Neural cell (in vitro differentiated cells): ENCODE data around the gene ABCG2.

Experiments used
- CTCF ChIP-seq: fragments of 450-650 bp; IDR thresholded peaks from 2 replicates; pipeline ENCODE4 v1.5.1; 2014; ENCODE audit warnings: antibody characterized with exemption, mild to moderate bottlenecking, moderate library complexity; ENCODE audit not compliant: poor library complexity, severe bottlenecking
- EP300 ChIP-seq: fragments of 450-650 bp; conservative IDR thresholded peaks from 2 replicates; pipeline ENCODE4 v1.6.1; 2014; ENCODE audit warnings: antibody characterized with exemption, mild to moderate bottlenecking, moderate library complexity; ENCODE audit not compliant: poor library complexity, severe bottlenecking
- EZH2 ChIP-seq: fragments of 200-600, 300-800 bp; shearing (Covaris generic), sonication (generic); IDR thresholded peaks from 2 replicates; pipeline ENCODE4 v1.6.1; 2014; ENCODE audit warnings: antibody characterized with exemption, low read length, borderline replicate concordance, mild to moderate bottlenecking; ENCODE audit not compliant: insufficient read depth, poor library complexity, severe bottlenecking
- POLR2AphosphoS5 ChIP-seq: IDR thresholded peaks from 2 replicates; pipeline ENCODE4 v1.6.1; 2012
- RAD21 ChIP-seq: fragments of 450-650 bp; conservative IDR thresholded peaks from 2 replicates; pipeline ENCODE4 v1.6.1; 2014; ENCODE audit warnings: antibody characterized with exemption, mild to moderate bottlenecking, moderate library complexity
- REST ChIP-seq: IDR thresholded peaks from 2 replicates; pipeline ENCODE4 v1.6.1; 2012; ENCODE audit warnings: borderline replicate concordance
- SMC3 ChIP-seq: fragments of 450-650 bp; conservative IDR thresholded peaks from 2 replicates; pipeline ENCODE4 v1.6.1; 2014; ENCODE audit warnings: antibody characterized with exemption, mild to moderate bottlenecking, moderate library complexity; ENCODE audit not compliant: poor library complexity
- TAF1 ChIP-seq: IDR thresholded peaks from 2 replicates; pipeline ENCODE4 v1.6.1; 2012; ENCODE audit warnings: low read depth

GRCh38 chr4:88178626-88179231, 20.3 kb upstream of the ABCG2 start:
- no peak for TF ChIP-seq POLR2AphosphoS5
- TF ChIP-seq CTCF: no peak
- TF ChIP-seq RAD21: no peak
- TF ChIP-seq SMC3: no peak
- TF ChIP-seq TAF1: no peak
- TF ChIP-seq EZH2: no peak
- TF ChIP-seq REST: no peak
- TF ChIP-seq EP300: no peak
